ENCODE measurements around the gene CD83.
"Not testable (repeated sequence)": the region's sequence is repeated elsewhere in the genome, so short reads cannot be mapped to it uniquely, and the experiment has no call there.

CD83 gene, protein sequence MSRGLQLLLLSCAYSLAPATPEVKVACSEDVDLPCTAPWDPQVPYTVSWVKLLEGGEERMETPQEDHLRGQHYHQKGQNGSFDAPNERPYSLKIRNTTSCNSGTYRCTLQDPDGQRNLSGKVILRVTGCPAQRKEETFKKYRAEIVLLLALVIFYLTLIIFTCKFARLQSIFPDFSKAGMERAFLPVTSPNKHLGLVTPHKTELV

DNA sequence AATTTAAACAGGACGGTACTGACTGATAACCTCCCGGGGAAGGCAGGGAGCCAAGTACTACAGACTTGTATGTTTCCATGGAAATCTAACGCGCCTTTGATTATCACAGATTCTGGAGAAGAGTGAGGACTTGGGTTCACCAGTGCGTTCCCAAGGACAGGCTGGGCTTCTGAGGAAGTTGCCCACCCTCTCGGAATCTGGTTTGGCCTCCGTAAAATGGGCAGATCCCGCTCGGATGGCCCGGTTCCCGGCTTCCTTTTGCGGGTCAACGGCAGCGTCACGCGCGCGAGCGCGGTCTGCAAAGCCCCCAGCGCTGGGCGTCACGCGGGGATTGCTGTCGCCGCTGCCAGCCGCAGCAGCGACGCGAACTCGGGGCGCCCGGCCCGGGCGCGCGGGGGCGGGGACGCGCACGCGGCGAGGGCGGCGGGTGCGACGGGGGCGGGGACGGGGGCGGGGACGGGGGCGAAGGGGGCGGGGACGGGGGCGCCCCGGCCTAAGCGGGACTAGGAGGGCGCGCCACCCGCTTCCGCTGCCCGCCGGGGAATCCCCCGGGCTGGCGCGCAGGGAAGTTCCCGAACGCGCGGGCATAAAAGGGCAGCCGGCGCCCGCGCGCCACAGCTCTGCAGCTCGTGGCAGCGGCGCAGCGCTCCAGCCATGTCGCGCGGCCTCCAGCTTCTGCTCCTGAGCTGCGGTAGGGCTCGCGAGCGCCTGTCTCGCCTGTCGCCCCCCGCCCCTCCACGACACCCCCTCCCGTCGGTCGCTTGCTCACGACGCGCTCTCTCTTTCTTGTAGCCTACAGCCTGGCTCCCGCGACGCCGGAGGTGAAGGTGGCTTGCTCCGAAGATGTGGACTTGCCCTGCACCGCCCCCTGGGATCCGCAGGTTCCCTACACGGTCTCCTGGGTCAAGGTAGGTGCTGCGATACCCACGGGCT is at the start of gene CD83:
TSS of gene CD83 (plus strand) at position 615 of the 933 bp plus-strand sequence. CDS start at position 655, 40 bp downstream.
- FAIRE-seq (no peak), DNase-seq (ENCODE audit: low spot score) (peak; percentile 54)

- DNase-seq (ENCODE audit: low spot score) (peak; percentile 47), FAIRE-seq (no peak)
These were observed 49.4 kb upstream of the CD83 start for GRCh38 chr6:14068133-14068532.

GRCh38 chr6:14068623-14069022 is 48.9 kb upstream of the CD83 start:
- FAIRE-seq: no peak
- DNase-seq (ENCODE audit: low spot score): no peak

GRCh38 chr6:14070457-14070856 is 47.1 kb upstream of the CD83 start:
- no peak for FAIRE-seq

DNA sequence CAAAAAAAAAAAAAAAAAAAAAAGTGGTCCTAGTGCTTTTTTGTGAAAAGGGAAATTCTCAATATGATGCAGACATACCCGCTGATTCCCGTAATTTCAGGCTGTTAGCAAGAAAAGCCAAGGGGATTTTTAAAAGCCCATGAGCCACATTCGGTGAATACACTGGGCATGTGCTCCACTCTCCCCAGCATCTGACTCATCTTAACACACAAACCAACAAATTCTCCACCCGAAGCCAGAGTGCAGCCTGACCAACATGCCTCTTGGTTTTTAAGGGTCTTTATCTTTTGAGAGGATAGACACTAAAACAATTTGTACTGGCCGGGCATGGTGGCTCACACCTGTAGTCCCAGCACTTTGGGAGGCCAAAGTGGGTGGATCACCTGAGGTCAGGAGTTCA is 45.5 kb upstream of the CD83 start:
- DNase-seq (ENCODE audit: low spot score) (no peak), FAIRE-seq (no peak)

More at GRCh38 chr6:14070457-14070856, 47.1 kb upstream of the CD83 start:
- no peak for DNase-seq (ENCODE audit: low spot score)

GRCh38 chr6:14073561-14074354 is 43.8 kb upstream of the CD83 start:
- FAIRE-seq; DNase-seq (ENCODE audit: low spot score): not testable (repeated sequence)

DNA sequence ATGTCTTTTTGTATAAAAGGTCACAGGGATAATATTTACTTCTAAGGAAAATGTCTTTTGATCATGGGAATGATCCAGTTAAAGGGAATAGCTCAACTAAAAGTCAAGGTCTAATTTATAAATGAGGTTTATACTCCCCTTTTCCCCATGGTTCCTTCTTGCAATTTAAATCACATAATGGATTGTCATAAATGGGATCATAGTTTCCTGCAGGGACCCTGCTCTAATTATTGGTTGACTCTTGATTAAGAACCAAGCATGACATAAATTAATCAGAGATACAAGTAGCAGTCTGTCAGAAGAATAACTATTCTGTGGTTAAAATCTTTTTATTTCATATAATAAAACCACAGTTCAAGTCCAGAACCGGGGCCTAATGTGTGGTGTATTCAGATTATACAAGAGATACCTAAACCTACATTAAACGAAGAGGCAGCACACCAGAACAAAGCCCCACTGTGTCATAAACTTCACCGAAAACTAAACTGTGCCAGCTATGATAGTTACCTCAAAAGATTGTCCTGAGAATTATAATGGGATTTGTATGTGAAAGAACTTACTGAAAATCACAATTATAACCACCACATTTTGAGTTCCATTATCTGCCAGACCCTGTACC is 43.0 kb upstream of the CD83 start:
- no peak for FAIRE-seq

GRCh38 chr6:14075095-14075503 is 42.5 kb upstream of the CD83 start:
- peak; percentile 26 for DNase-seq (ENCODE audit: low spot score)
- peak; percentile 17 for FAIRE-seq

More for the DNA sequence above, 43.0 kb upstream of the CD83 start:
- no peak for DNase-seq (ENCODE audit: low spot score)

GRCh38 chr6:14077193-14077867 is 40.2 kb upstream of the CD83 start:
- no peak for DNase-seq (ENCODE audit: low spot score)
- no peak for FAIRE-seq

GRCh38 chr6:14079433-14079832 is 38.1 kb upstream of the CD83 start:
- DNase-seq (ENCODE audit: low spot score) (peak; percentile 29), FAIRE-seq (peak; percentile 16)

GRCh38 chr6:14079971-14080370 is 37.6 kb upstream of the CD83 start:
- DNase-seq (ENCODE audit: low spot score): no peak
- FAIRE-seq: no peak

DNA sequence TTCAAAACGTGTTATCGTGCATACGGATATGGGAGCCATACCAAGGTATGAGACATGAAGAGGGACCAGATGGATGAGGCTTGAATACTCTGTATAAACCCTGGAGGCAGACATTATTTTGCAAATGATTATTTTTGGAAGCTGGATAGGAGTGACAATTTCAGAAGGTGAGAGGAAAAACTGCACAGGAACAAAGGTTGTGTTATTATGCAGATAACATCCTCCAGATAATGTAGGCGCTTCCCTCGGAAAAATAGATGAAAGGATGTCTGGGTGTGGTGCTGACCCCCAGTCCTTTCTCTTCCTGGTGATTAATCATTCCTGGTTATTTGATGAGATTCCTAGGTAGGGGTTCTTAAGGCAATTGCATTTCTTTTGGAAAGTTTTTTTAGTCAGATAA is 36.4 kb upstream of the CD83 start:
- DNase-seq (ENCODE audit: low spot score) (no peak), FAIRE-seq (no peak)

DNA sequence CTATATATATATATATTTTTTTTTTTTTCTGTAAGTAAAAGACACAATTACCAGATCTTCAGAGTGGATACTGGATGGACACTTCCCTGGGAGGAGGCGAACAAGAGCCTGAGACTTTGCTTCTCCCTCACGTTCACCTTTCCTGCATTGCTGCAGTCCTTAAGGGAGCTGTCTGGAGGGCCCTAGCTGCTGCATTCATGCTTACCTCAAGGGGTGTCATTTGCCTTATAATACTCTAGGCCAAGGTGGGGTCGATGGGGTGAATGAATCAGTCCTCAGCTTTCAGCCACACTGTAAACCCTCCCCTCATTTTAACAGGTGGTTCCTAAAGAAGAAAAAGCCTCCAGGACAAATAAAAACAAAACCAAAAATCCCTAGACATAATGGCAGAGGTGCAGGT is 34.8 kb upstream of the CD83 start:
- DNase-seq (ENCODE audit: low spot score) (no peak), FAIRE-seq (no peak)

DNA sequence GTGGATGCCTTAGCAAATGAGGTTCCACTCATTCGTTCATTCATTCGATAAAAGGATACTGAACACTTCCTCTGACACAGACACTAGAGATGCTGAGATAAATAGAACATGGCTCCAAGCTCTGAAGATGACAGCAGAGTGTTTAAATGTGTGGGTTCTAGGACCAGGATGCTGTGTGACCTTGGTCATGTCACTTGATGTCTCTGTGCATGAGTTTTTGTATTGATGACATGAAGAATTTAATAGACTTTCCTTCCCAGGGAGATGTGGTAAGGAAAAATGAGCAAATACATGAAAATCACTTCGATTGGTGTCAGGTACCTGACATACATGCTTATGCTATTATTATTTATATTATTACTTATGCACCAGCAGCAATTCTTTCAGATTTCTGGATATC is 34.3 kb upstream of the CD83 start:
- no peak for FAIRE-seq

GRCh38 chr6:14083751-14084150 is 33.8 kb upstream of the CD83 start:
- no peak for DNase-seq (ENCODE audit: low spot score)
- no peak for FAIRE-seq

More for the DNA sequence above, 34.3 kb upstream of the CD83 start:
- no peak for DNase-seq (ENCODE audit: low spot score)

- FAIRE-seq (no peak), DNase-seq (ENCODE audit: low spot score) (no peak)
These were observed 33.2 kb upstream of the CD83 start for GRCh38 chr6:14084388-14084787.

GRCh38 chr6:14085176-14085787 is 32.3 kb upstream of the CD83 start:
- FAIRE-seq: no peak
- no peak for DNase-seq (ENCODE audit: low spot score)

DNA sequence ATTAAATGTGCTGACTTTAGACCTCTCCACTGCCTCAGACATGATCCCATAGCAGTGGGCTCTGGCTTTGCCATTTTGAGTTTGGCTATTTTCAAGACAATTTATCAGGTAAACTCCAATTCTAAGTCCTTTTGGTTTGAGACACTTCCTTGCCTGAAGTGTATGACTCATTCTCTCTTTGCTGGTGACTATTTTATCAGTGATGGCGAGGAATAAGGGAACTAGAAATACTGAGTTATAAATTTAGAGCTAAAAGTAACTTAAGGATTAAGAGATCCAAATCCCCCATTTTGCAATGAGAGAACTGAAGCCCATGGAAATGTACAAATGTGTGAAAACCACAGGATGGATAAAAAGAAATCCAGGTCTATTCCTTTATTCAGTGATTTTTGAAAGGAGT is 30.9 kb upstream of the CD83 start:
- FAIRE-seq (no peak), DNase-seq (ENCODE audit: low spot score) (no peak)

- no peak for DNase-seq (ENCODE audit: low spot score)
- FAIRE-seq: no peak
These were observed 28.9 kb upstream of the CD83 start for GRCh38 chr6:14088600-14089192.

- no peak for FAIRE-seq
- DNase-seq (ENCODE audit: low spot score): no peak
These were observed 28.3 kb upstream of the CD83 start for GRCh38 chr6:14089224-14089623.
